EL (cell line): ENCODE data around the gene SPDL1.

ENCODE experiments used
- DNase-seq: peaks from one replicate; pipeline ENCODE4 v3.0.0-alpha.2; 2016

The SPDL1 gene, protein sequence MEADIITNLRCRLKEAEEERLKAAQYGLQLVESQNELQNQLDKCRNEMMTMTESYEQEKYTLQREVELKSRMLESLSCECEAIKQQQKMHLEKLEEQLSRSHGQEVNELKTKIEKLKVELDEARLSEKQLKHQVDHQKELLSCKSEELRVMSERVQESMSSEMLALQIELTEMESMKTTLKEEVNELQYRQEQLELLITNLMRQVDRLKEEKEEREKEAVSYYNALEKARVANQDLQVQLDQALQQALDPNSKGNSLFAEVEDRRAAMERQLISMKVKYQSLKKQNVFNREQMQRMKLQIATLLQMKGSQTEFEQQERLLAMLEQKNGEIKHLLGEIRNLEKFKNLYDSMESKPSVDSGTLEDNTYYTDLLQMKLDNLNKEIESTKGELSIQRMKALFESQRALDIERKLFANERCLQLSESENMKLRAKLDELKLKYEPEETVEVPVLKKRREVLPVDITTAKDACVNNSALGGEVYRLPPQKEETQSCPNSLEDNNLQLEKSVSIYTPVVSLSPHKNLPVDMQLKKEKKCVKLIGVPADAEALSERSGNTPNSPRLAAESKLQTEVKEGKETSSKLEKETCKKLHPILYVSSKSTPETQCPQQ

GRCh38 chr5:169583424-169584220, at the start of gene SPDL1:
TSS of gene SPDL1 (plus strand) at chr5:169583773. CDS start at chr5:169588417, 4,644 bp downstream.
- DNase-seq, result peak; percentile 97

GRCh38 chr5:169534311-169534880, 49.2 kb upstream of the SPDL1 start:
- DNase-seq, result no peak

DNA sequence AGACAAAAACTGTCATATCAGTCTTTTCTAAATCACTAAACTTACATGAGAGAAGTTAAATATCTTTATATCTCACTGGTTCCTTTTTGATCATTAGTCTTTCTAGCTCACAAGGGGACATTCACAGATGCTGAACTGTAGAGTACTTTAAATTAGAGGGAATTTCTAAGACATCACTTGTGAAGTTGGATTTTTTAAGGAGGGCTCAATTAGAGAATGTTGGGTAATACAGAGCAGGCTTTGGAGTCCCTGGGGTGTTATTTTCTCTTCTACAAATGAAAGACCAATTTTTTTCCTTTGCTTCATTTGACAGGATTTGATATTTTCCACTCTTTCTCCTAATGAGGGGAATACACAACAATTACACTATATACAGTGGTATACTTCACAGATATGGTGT, 48.6 kb upstream of the SPDL1 start:
- DNase-seq, result no peak

- DNase-seq, result no peak
Measured at GRCh38 chr5:169538944-169539343, 44.6 kb upstream of the SPDL1 start.

- peak; percentile 12 for DNase-seq
Measured at GRCh38 chr5:169542811-169543210, 40.8 kb upstream of the SPDL1 start.

DNA sequence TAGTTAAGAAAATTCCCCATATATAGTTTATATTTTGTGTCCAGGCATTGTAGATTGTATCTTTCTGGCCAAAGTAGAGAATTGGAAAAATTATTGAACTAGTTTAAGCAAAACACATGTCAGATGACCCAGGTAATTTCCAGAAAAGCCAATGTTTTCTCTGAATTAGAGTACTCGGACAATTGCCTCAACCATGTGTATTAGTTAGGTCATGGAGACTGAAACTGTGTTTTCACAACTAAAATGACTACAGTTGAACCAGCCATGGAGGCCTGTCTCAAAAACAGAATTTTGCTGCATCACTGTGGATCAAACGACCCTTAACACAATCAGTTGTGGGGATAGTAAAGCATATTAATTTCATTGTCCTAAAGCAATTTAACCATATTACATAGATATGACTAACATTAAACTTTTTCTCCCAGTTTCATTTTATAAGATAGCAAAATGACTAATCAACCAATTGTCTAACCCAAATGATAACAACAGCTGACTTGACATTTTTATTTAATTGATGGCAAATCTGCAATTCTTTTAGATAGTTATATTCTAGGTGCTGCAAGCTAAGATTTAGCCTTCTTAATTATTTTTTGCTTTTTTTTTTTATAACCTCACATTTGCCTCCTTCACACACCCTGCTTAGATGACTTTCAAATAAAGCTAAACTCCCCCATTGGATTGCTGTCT, 39.2 kb upstream of the SPDL1 start:
- no peak for DNase-seq

- DNase-seq, result peak; percentile 43
Measured at GRCh38 chr5:169545762-169546161, 37.8 kb upstream of the SPDL1 start.

GRCh38 chr5:169546346-169546745, 37.2 kb upstream of the SPDL1 start:
- no peak for DNase-seq

DNA sequence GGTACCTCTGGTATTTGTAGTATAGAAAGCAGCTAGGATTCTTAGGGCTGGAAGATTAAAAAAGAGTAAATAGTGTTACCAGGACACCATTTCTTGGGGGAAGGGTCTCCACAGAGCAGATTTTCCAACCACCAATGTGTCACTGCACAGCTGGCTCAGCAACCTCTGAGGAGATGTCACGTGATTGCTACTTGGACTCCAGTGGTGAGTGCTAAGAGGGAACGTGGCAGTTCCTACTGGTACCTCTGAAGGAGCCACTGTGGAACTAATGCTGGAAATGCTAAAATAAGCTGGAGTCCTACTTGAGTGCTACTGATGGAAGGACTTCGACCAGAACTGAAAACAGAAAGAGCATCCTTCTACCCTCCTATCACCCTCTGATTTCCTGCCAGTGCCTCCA, 36.1 kb upstream of the SPDL1 start:
- DNase-seq, result no peak

DNA sequence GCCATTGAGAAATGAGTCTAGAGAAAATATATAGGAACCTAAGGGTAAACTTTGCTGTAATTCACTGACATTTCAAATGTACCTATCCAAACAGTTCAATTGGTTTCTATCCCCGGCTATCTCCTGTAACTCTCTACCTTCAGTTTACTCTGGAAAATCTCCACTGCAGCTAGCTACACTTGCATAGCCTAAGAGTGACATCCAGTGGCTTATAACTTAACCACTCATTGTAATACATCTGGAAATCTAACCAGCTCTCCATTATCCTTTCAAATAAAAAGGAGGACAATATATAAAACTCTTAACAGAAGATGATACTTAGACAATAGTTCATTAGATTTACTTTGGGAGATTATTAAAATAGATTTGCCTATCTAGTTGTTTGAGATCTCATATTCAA, 35.3 kb upstream of the SPDL1 start:
- DNase-seq, result peak; percentile 39

- DNase-seq, result no peak
Measured at GRCh38 chr5:169549453-169550100, 34.0 kb upstream of the SPDL1 start.

DNA sequence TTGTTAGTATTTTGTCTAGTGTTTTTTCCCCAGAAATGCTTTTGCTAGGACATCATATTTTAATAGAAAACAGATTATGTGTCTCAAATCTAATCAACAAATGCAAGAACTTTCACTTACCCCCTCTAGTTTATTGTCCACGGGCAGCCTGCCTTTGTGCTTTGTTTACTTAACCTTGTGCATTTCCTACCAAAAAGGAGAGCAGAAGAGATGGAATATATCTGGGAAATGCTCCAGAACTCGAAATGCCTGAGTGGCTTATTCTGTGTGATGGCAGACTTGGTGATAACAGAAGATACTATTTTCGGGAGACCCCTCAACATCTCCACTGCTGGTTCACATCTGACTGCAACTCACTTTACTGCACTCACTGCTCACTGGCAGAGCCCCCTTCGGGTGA, 33.3 kb upstream of the SPDL1 start:
- no peak for DNase-seq

GRCh38 chr5:169551146-169551545, 32.4 kb upstream of the SPDL1 start:
- no peak for DNase-seq

- no peak for DNase-seq
Measured at GRCh38 chr5:169551696-169552095, 31.9 kb upstream of the SPDL1 start.

- no peak for DNase-seq
Measured at GRCh38 chr5:169554251-169554650, 29.3 kb upstream of the SPDL1 start.

DNA sequence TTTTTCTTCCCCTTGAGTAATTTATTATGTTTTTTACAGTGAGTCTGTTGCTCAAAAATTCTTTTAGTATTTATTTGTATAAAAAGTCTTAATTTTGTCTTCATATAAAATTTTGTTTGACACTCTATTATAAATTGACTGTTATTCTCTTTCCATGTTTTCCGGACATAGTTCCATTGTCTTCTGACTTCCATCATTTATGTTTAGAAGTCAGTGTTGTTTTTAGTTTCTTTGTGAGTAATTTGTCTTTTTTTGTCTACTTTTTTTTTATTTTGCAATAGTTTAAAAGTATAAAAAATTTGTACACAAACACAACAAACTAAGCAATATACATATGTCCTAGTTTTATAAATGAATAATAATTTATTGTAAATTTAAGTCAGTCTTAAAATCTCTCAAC, 25.7 kb upstream of the SPDL1 start:
- DNase-seq, result no peak

GRCh38 chr5:169561893-169562292, 21.7 kb upstream of the SPDL1 start:
- no peak for DNase-seq

GRCh38 chr5:169563369-169563768, 20.2 kb upstream of the SPDL1 start:
- DNase-seq, result no peak

GRCh38 chr5:169566202-169566601, 17.4 kb upstream of the SPDL1 start:
- DNase-seq, result peak; percentile 41

DNA sequence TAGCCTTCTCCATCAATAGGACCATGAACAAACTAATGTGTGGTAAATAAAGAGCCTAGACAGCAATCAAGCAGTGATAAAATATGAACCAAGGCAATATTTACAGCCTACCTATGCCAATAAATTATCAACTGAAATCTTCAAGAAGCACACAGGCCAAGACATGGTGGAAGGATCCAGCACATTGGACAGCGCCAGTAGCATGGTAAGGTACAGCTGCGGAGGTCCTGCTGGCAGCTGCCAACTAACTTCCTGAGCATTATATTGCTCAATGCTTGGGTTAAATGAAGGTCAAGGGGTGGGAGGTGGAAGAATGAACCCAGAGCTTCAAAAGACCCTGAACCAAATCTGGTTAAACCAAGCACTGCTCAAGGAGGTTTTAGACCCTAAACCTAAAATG, 16.5 kb upstream of the SPDL1 start:
- DNase-seq, result peak; percentile 15

- DNase-seq, result no peak
Measured at GRCh38 chr5:169569513-169569912, 14.1 kb upstream of the SPDL1 start.

DNA sequence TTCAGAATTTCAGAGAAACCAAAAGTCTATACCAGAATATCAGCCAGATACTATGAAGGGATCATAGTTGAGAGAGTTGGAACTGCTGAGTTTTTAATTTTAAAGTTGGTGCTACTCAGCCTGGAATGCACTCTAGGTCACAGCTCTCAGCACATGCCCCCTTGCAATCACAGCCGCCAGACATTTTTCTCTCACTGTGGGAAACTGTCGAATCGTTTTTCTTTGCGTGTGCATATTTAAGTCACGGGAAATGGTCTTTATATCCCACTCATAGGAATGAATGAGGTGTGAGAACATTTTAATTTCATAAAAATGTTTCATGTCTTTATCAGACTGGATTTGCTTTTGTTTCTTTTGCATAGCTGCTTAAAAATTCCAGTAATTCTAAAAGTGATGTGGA, 12.2 kb upstream of the SPDL1 start:
- no peak for DNase-seq
